ENCODE data around the gene KATNBL1.
A peak's percentile ranks its signal among the peaks of the same experiment; 100 is the strongest.

KATNBL1 gene

GRCh38 chr15:34242331-34242710 is 32.4 kb upstream of the KATNBL1 start:
- no peak overlapping the region for H3K27ac ChIP-seq
- TF ChIP-seq CTCF (conservative IDR thresholded peaks at IDR 0.05) (no peak), ZFX (IDR thresholded peaks at IDR 0.05) (no peak)

GRCh38 chr15:34241376-34242330 is 31.8 kb upstream of the KATNBL1 start:
- peak; percentile 90 for TF ChIP-seq CTCF (conservative IDR thresholded peaks at IDR 0.05)
- no peak for TF ChIP-seq ZFX (IDR thresholded peaks at IDR 0.05)
- H3K27ac ChIP-seq, result no peak overlapping the region

GRCh38 chr15:34240537-34240936 is 30.6 kb upstream of the KATNBL1 start:
- H3K27ac ChIP-seq, result no peak overlapping the region
- TF ChIP-seq CTCF (conservative IDR thresholded peaks at IDR 0.05) (no peak), ZFX (IDR thresholded peaks at IDR 0.05) (no peak)

- no peak overlapping the region for H3K27ac ChIP-seq
- TF ChIP-seq ZFX (IDR thresholded peaks at IDR 0.05) (no peak), CTCF (conservative IDR thresholded peaks at IDR 0.05) (no peak)
These were observed 29.4 kb upstream of the KATNBL1 start for GRCh38 chr15:34239151-34239808.

GRCh38 chr15:34233614-34234013 is 23.7 kb upstream of the KATNBL1 start:
- TF ChIP-seq CTCF (conservative IDR thresholded peaks at IDR 0.05), result no peak
- H3K27ac ChIP-seq, result no peak overlapping the region

- peak overlapping the region; percentile 70 for H3K27ac ChIP-seq
- TF ChIP-seq ZFX (IDR thresholded peaks at IDR 0.05) (no peak), CTCF (conservative IDR thresholded peaks at IDR 0.05) (no peak)
These were observed 14.2 kb upstream of the KATNBL1 start for GRCh38 chr15:34223904-34224596.

All from C4-2B (cell line).